DOHH2 (cell line): ENCODE data around the gene SLC2A4.

Experiments used
- EZH2phosphoT487 ChIP-seq: fragments of 200-600 bp; sonication (generic); IDR thresholded peaks from 2 replicates; pipeline ENCODE4 v1.6.1; 2017; ENCODE audit warnings: borderline replicate concordance, mild to moderate bottlenecking, antibody characterized with exemption, low read length, moderate library complexity, mixed read lengths
- TF ChIP-seq, protein P1 (sequence below): fragments of 200-600 bp; sonication (generic); IDR thresholded peaks from one replicate; pipeline ENCODE4 v1.5.1; 2014; ENCODE audit warnings: antibody characterized with exemption, mild to moderate bottlenecking, low read depth, low read length; ENCODE audit not compliant: poor library complexity, severe bottlenecking

- TF ChIP-seq, protein P1, sequence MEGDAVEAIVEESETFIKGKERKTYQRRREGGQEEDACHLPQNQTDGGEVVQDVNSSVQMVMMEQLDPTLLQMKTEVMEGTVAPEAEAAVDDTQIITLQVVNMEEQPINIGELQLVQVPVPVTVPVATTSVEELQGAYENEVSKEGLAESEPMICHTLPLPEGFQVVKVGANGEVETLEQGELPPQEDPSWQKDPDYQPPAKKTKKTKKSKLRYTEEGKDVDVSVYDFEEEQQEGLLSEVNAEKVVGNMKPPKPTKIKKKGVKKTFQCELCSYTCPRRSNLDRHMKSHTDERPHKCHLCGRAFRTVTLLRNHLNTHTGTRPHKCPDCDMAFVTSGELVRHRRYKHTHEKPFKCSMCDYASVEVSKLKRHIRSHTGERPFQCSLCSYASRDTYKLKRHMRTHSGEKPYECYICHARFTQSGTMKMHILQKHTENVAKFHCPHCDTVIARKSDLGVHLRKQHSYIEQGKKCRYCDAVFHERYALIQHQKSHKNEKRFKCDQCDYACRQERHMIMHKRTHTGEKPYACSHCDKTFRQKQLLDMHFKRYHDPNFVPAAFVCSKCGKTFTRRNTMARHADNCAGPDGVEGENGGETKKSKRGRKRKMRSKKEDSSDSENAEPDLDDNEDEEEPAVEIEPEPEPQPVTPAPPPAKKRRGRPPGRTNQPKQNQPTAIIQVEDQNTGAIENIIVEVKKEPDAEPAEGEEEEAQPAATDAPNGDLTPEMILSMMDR, result no peak
- TF ChIP-seq EZH2phosphoT487, result no peak
Measured at GRCh38 chr17:7295230-7296180, 14.0 kb downstream of the SLC2A4 start.
